Skeletal muscle satellite cell (primary cell): Measurements from ENCODE around the gene UBN2.
A peak's percentile ranks its signal among the peaks of the same experiment; 100 is the strongest.
"Not testable (repeated sequence)": the region's sequence is repeated elsewhere in the genome, so short reads cannot be mapped to it uniquely, and the experiment has no call there.

ENCODE experiments used
- H3K27me3 ChIP-seq: 2 replicates; pipeline ENCODE4 v1.7.0; 2013; ENCODE audit warnings: low read length; ENCODE audit not compliant: control insufficient read depth, insufficient read depth
- H3K36me3 ChIP-seq: 2 replicates; pipeline ENCODE4 v1.7.0; 2013; ENCODE audit warnings: mild to moderate bottlenecking, control low read depth, low read length; ENCODE audit not compliant: insufficient read depth
- H3K4me1 ChIP-seq: 2 replicates; pipeline ENCODE4 v1.7.0; 2013; ENCODE audit warnings: low read length; ENCODE audit not compliant: control insufficient read depth, insufficient read depth
- H3K4me2 ChIP-seq: 2 replicates; pipeline ENCODE4 v1.7.0; 2013; ENCODE audit warnings: mild to moderate bottlenecking, low read length
- H3K4me3 ChIP-seq: 2 replicates; pipeline ENCODE4 v1.7.0; 2013; ENCODE audit warnings: low read length
- H3K9ac ChIP-seq: 2 replicates; pipeline ENCODE4 v1.7.0; 2013; ENCODE audit warnings: mild to moderate bottlenecking, low read depth, low read length, moderate library complexity
- H3K9me3 ChIP-seq: replicated peaks from 2 replicates; pipeline ENCODE4 v1.7.0; 2013; ENCODE audit warnings: mild to moderate bottlenecking, control low read depth, low read length

Gene UBN2

DNA sequence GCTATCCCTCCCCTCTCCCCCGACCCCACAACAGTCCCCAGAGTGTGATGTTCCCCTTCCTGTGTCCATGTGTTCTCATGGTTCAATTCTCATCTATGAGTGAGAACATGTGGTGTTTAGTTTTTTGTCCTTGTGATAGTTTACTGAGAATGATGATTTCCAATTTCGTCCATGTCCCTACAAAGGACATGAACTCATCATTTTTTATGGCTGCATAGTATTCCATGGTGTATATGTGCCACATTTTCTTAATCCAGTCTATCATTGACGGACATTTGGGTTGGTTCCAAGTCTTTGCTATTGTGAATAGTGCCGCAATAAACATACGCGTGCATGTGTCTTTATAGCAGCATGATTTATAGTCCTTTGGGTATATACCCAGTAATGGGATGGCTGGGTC is 17.5 kb upstream of the UBN2 start:
- not testable (repeated sequence) for H3K4me3 ChIP-seq, H3K9me3 ChIP-seq, H3K9ac ChIP-seq, H3K4me1 ChIP-seq, H3K27me3 ChIP-seq, H3K4me2 ChIP-seq, H3K36me3 ChIP-seq

GRCh38 chr7:139218173-139218572 is 12.9 kb upstream of the UBN2 start:
- Histone ChIP-seq H3K4me1 (no peaks in the 10 kb centered on the region), H3K27me3 (peaks cover 11% of the 10 kb centered on the region), H3K9me3 (no peaks in the 10 kb centered on the region), H3K9ac (no peak overlapping the region), H3K36me3 (no peaks in the 10 kb centered on the region), H3K4me2 (no peak overlapping the region), H3K4me3 (no peak overlapping the region)

DNA sequence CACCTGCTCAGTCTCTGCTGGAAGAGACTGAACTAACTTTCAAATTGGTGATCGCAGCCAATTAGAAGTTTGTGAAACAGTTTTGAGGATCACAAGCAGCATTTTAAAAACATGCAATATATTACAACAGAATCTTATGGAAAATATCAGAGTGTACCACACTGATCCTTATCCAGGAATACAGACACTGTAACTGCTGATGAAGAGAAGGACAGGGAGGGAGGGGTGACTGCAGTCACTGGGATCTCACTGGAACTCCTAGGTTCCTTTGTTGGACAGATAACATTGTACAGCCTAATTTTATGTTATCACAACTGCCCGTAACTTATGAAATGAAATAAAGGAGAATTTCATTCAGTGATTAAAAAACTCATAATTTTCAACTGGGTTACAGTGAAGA is 6.8 kb upstream of the UBN2 start:
- no peaks in the 10 kb centered on the region for H3K9me3 ChIP-seq
- H3K36me3 ChIP-seq = no peaks in the 10 kb centered on the region

GRCh38 chr7:139224836-139225235 is 6.2 kb upstream of the UBN2 start:
- not testable (repeated sequence) for H3K9me3 ChIP-seq, H3K4me2 ChIP-seq, H3K27me3 ChIP-seq, H3K4me1 ChIP-seq, H3K4me3 ChIP-seq, H3K36me3 ChIP-seq, H3K9ac ChIP-seq

More for the DNA sequence above, 6.8 kb upstream of the UBN2 start:
- Histone ChIP-seq H3K4me3 (no peak overlapping the region), H3K27me3 (peaks cover 10% of the 10 kb centered on the region), H3K9ac (no peak overlapping the region), H3K4me2 (no peak overlapping the region), H3K4me1 (no peaks in the 10 kb centered on the region)

GRCh38 chr7:139225286-139226157 is 5.5 kb upstream of the UBN2 start:
- H3K4me1 ChIP-seq, H3K4me3 ChIP-seq, H3K4me2 ChIP-seq, H3K9ac ChIP-seq, H3K27me3 ChIP-seq, H3K36me3 ChIP-seq, H3K9me3 ChIP-seq: not testable (repeated sequence)

DNA sequence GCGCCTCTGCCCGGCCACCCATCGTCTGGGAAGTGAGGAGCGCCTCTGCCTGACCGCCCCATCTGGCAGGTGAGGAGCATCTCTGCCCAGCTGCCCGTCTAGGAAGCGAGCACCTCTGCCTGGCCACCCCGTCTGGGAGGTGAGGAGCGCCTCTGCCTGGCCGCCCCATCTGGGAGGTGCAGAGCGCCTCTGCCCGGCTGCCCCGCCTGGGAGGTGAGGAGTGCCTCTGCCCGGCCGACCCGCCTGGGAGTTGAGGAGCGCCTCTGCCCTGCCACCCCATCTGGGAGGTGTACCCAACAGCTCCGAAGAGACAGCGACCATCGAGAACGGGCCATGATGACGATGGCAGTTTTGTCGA is 4.9 kb upstream of the UBN2 start:
- H3K4me2 ChIP-seq, H3K9me3 ChIP-seq, H3K27me3 ChIP-seq, H3K4me1 ChIP-seq, H3K4me3 ChIP-seq, H3K36me3 ChIP-seq, H3K9ac ChIP-seq: not testable (repeated sequence)

GRCh38 chr7:139226988-139227488 is 4.0 kb upstream of the UBN2 start:
- H3K27me3 ChIP-seq, H3K36me3 ChIP-seq, H3K4me3 ChIP-seq, H3K4me2 ChIP-seq, H3K9me3 ChIP-seq, H3K9ac ChIP-seq, H3K4me1 ChIP-seq: not testable (repeated sequence)

DNA sequence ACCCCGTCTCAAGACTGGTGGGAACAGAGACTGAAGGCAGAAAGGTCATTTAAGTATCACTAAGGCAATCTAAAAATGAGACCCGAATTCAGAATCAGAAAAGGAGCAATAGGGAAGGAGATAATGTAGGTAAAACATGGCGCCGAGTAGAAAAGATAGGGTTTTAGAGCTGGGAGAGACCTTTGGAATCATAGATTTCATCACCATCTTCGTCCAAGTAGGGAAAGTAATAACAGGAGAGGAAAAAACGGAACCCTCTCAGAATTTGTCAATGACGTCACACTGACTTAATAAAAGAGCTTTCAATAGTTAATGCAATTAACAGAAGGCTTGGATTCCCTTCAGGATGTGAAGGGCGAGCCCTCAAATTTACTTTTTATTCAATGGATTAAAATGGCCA is 1.0 kb upstream of the UBN2 start:
- Histone ChIP-seq H3K27me3 (no peaks in the 10 kb centered on the region), H3K4me1 (peaks cover 19% of the 10 kb centered on the region), H3K9ac (peak overlapping the region; percentile 75), H3K4me3 (peak overlapping the region; percentile 98), H3K36me3 (no peaks in the 10 kb centered on the region), H3K9me3 (no peaks in the 10 kb centered on the region), H3K4me2 (peak overlapping the region; percentile 94)

DNA sequence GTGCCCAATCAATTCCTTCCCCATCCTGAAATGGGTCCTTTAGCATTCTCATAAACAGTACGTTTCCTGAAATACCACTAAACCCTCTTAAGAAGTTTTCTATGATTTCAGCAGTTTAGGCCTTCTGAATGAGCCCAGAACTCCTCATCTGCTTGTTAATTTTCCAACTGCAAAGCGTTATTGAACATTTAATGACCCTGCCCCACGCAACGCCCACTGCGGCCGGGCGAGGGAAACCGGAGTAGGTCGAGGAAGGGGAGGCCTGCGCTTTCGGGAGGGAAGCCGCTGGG is 608 bp upstream of the UBN2 start:
- H3K4me2 ChIP-seq = peak overlapping the region; percentile 94
- no peaks in the 10 kb centered on the region for H3K9me3 ChIP-seq
- H3K4me1 ChIP-seq = peaks cover 19% of the 10 kb centered on the region
- H3K4me3 ChIP-seq = peak overlapping the region; percentile 98
- H3K27me3 ChIP-seq = no peaks in the 10 kb centered on the region
- no peaks in the 10 kb centered on the region for H3K36me3 ChIP-seq
- peak overlapping the region; percentile 75 for H3K9ac ChIP-seq

DNA sequence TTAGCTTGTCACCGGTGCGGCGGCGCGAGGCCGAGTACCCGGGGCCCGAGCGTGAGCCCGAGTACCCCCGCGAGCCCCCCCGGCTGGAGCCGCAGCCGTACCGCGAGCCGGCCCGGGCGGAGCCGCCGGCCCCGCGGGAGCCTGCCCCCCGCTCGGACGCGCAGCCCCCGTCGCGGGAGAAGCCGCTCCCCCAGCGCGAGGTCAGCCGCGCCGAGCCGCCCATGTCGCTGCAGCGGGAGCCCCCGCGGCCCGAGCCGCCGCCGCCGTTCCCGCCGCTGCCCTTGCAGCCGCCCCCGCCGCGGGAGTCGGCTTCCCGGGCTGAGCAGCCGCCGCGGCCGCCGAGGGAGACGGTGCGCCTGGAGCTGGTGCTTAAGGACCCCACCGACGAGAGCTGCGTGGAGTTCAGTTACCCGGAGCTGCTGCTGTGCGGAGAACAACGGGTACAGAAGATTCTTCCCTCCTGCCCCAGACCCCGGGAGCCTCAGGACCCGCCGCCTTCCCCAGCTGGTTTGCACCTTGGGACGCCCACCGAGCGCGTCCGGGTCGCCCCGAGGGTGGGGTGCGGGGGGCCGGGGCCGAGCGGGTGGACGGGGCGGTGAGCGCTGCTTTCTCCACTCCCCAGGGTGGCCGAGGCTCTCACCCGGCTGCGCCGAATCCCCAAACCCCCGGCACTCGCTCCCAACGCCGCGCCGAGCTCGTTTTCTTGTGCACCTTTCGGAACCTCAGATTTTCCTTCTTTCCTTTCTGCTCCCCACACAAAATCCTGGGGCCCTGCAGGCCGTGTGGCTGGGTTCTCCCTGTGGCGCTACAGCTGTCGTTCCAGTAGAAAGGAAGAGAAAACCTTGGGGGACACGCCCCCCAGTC is 708 bp downstream of the UBN2 start:
- Histone ChIP-seq H3K9ac (peak overlapping the region; percentile 93), H3K4me2 (peak overlapping the region; percentile 94), H3K36me3 (no peaks in the 10 kb centered on the region), H3K27me3 (no peaks in the 10 kb centered on the region), H3K4me3 (peak overlapping the region; percentile 98), H3K9me3 (no peaks in the 10 kb centered on the region), H3K4me1 (peaks cover 19% of the 10 kb centered on the region)

GRCh38 chr7:139232377-139232717 is 1.3 kb downstream of the UBN2 start:
- Histone ChIP-seq H3K4me2 (peak overlapping the region; percentile 94), H3K9ac (peak overlapping the region; percentile 93), H3K4me3 (peak overlapping the region; percentile 98)

More at GRCh38 chr7:139232377-139232717, 1.3 kb downstream of the UBN2 start:
- Histone ChIP-seq H3K36me3 (peaks cover under 1% of the 10 kb centered on the region), H3K9me3 (no peaks in the 10 kb centered on the region), H3K4me1 (peaks cover 19% of the 10 kb centered on the region), H3K27me3 (no peaks in the 10 kb centered on the region)
